VCaP (cell line): ENCODE results near the gene LRRTM3.
A peak's percentile ranks its signal among the peaks of the same experiment; 100 is the strongest.

Experiments
- H3K27ac ChIP-seq: fragments of 450-650 bp; 2 replicates; pipeline ENCODE4 v1.5.1; 2017
- CTCF ChIP-seq: fragments of 450-650 bp; conservative IDR thresholded peaks from 2 replicates; pipeline ENCODE4 v1.5.1; 2017; ENCODE audit warnings: mild to moderate bottlenecking, moderate library complexity

Gene LRRTM3

GRCh38 chr10:66925896-66926715 is at the start of gene LRRTM3:
Gene LRRTM3 (plus strand): TSS chr10:66926036.
- TF ChIP-seq CTCF = peak; percentile 81
- no peak within 1 kb of the TSS for H3K27ac ChIP-seq

- no peak for TF ChIP-seq CTCF
- no peak overlapping the region for H3K27ac ChIP-seq
These were observed 48.5 kb upstream of the LRRTM3 start for GRCh38 chr10:66877361-66877760.

- no peak for TF ChIP-seq CTCF
These were observed 45.5 kb upstream of the LRRTM3 start for GRCh38 chr10:66880292-66880691.

GRCh38 chr10:66880826-66881225 is 45.0 kb upstream of the LRRTM3 start:
- TF ChIP-seq CTCF = no peak
- no peak overlapping the region for H3K27ac ChIP-seq

More at GRCh38 chr10:66880292-66880691, 45.5 kb upstream of the LRRTM3 start:
- no peak overlapping the region for H3K27ac ChIP-seq

- no peak for TF ChIP-seq CTCF
These were observed 44.0 kb upstream of the LRRTM3 start for GRCh38 chr10:66881814-66882213.

GRCh38 chr10:66882271-66882670 is 43.6 kb upstream of the LRRTM3 start:
- TF ChIP-seq CTCF = no peak

More at GRCh38 chr10:66881814-66882213, 44.0 kb upstream of the LRRTM3 start:
- H3K27ac ChIP-seq = no peak overlapping the region

GRCh38 chr10:66886848-66887247 is 39.0 kb upstream of the LRRTM3 start:
- TF ChIP-seq CTCF = no peak
- no peak overlapping the region for H3K27ac ChIP-seq

More at GRCh38 chr10:66882271-66882670, 43.6 kb upstream of the LRRTM3 start:
- no peak overlapping the region for H3K27ac ChIP-seq
